ENCODE data around the gene RAB7B.
"Not testable (repeated sequence)": the region's sequence is repeated elsewhere in the genome, so short reads cannot be mapped to it uniquely, and the experiment has no call there.

RAB7B gene, protein sequence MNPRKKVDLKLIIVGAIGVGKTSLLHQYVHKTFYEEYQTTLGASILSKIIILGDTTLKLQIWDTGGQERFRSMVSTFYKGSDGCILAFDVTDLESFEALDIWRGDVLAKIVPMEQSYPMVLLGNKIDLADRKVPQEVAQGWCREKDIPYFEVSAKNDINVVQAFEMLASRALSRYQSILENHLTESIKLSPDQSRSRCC

DNA sequence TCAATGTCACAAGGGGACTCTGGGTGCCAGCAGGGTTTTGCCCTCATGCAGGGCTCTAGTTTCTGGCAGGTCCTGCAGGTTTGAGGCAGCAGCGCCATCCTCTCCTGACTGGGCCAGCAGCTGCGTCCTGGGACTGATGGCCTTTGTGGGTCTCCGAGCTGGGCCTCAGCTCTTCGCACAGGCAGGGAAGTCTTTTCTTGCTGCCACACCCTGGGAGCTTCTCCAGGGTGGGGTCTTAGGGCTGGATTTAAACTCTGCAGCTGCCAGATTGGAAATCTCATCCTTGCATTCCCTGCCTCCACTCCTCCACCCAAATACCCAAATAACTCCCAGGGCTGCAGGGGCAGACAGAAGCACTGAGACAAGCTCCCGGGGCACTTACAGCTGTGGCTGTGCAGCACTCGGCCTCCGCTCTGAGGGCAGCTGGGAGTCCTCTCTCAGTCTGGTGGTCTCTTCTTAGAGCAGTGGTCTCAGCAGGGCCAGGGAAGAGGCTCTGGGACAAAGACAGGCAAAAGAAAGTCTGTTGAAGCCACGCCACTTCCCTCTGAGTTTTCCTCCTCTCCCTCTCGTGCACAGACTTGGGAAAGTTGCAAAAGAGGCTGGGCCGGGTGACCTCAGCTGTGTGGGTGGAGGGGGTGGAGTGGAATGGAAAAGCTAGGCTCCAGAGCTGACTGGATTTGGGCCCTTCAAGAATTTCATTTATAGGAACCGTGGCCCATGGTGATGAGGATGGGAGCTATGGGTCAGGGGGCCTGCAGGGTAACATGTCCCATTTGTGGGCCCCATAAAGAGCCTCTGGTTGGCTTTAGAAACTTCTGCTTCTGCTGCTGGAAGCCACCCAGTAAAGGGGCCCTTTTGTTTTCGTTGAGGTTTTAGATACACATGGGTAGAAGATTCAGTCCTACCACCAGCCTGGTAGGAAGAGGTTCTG lies at the start of gene RAB7B:
TSS of gene RAB7B (minus strand) at position 525 of the 931 bp plus-strand sequence. CDS start 9,260 bp downstream, outside the sequence.
- FAIRE-seq, result no peak

DNA sequence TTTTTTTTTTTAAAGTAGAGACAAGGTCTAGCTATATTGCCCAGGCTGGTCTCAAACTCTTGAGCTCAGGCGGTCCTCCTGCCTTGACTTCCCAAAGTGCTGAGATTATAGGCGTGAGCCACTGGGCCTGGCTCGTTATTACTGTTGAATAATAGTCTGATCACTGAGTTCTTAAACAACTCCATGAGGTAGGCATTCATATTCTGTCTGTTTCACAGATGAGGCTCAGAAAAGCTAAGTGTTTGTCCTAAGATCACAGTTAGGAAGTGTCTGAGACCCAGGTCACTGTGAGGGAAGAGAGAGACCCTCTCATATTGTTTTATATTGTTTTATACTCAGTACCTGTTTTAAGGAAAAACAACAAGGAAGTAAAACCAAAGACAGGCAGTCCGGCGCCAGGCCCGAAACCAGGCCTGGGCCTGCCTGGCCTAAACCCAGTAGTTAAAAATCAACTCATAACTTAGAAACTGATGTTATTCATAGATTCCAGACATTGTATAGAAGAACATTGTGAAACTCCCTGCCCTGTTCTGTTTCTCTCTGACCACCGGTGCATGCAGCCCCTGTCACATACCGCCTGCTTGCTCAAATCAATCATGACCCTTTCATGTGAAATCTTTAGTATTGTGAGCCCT lies 49.2 kb upstream of the RAB7B start:
- FAIRE-seq, result not testable (repeated sequence)

DNA sequence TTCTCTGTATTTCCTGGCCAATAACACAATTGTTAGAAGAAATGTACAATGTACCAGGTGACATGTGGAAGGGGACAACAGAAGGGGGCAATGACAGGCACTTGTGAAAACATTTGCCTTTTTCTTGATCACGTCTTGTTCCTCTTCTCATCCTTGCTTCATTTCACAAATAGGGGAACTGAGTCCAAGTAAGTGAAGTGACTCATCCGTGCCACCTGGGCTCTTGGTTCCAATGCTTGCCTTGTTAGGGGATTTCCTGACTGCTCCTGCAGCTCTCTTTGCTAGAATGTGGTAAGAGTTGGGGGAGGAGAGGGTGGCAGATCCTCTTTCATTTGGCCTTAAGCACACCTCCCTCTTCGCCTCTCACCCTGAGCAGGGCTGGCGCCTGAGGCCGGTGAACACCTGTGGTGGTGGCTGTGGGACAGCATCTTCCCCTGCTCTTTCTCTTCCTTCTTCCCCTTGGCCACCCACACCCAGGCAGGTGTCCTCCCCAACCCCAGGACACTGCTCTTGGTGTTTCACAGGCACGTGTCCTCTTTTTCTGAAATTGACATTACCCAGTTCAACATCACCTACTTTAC lies 47.5 kb upstream of the RAB7B start:
- FAIRE-seq, result no peak

- FAIRE-seq, result no peak
These were observed 46.9 kb upstream of the RAB7B start for GRCh38 chr1:206049919-206050600.

- no peak for FAIRE-seq
These were observed 46.1 kb upstream of the RAB7B start for GRCh38 chr1:206049293-206049692.

- no peak for FAIRE-seq
These were observed 45.4 kb upstream of the RAB7B start for GRCh38 chr1:206048582-206048981.

DNA sequence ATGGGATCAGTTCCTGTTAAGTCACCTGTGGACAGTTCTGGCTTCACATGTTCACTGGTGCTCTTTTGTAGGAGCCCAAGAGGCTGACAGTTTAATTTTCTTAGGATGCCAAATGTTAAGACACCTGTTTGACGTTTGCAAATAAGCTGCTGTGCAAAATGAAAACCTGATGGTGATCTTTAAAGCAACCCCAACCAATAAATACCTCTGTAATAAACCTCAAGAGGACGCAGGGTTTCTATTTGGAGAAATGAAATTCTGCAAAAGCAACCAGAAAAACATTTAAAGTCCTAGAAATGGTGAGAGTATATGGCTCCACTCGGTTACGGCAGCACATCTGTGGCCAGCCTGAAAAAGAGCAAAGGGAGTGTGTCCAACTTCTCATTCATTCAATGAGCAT lies 44.1 kb upstream of the RAB7B start:
- FAIRE-seq, result no peak

DNA sequence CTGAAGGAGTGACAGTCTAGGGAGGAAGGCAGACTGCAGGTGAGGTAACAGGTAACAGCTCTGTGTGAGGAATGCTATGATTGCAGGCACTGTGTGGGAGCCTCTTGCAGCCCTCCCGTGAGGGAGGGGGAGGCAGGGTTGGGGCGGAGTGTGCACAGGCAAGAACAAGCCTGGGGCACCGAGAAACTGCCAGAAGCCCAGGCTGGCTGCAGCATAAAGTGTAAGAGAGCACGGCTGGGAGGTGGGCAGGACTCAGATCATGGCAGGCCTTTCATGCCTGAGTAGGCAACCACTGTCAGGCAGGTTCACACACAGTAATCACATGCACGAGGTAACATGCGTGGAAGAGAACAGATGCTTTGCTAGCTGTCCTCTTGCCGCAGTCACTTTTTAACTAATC lies 38.4 kb upstream of the RAB7B start:
- no peak for FAIRE-seq

- FAIRE-seq, result no peak
These were observed 37.1 kb upstream of the RAB7B start for GRCh38 chr1:206040328-206040727.

GRCh38 chr1:206039046-206039973 lies 36.1 kb upstream of the RAB7B start:
- no peak for FAIRE-seq

DNA sequence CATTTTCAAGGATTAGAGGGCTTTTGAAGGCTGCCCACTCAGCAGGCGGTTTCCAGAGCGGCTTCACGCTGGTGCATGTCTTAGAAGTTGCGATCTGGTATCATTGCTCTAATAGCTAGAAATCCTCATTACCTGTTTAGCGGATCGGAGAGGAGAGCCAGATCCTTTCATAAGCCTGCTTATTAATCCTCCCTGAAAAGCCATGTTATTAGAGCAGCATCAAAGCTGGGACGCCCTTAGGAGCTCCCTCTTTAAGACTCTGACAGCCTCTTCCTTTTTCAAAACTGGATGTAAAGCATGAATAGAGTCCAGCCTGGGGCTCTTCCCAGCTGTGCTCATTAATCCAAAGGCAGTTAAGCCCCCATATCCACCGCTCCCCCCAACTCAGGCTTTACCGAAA lies 34.4 kb upstream of the RAB7B start:
- no peak for FAIRE-seq

- no peak for FAIRE-seq
These were observed 33.7 kb upstream of the RAB7B start for GRCh38 chr1:206036663-206037455.

GRCh38 chr1:206035027-206035426 lies 31.8 kb upstream of the RAB7B start:
- no peak for FAIRE-seq

GRCh38 chr1:206032380-206033140 lies 29.4 kb upstream of the RAB7B start:
- FAIRE-seq, result no peak

DNA sequence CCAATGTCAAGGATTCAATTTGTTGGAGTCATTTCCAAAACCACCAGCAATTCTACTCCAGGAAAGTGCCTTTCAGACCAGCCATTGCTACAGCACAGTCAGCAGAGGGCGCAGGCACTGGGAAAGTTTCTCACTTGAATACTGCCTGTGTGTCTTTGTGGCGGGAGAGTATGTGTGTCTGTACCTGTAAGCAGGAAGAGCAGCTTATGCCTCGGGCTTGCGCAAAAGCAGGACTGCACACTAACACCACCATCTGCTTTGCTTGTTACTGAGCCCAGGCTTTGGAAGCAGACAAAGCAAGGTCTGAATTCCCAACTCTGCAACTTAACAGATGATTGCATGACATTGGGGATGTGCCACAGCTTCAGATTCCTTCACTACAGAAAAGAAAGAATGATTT lies 27.5 kb upstream of the RAB7B start:
- FAIRE-seq, result peak; percentile 48

DNA sequence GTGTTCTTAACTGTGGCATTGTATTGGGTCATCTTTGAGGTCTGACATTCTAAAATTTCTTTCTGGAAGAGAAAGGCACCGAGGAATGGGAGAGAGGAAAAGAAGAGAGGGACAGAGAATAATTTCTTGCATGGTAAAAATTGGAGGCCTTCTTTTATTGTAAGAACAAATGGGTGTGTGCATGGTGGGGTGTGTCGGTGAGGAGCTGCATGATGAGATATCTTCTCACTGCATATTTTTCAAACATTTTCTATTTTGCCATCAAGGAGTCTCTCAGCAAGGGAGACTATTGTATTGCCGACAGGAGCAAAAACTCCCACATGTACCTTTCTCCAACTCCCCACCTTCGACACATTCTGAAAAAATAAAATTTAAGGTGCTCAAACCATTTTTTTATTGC lies 27.0 kb upstream of the RAB7B start:
- no peak for FAIRE-seq

GRCh38 chr1:206029484-206029883 lies 26.3 kb upstream of the RAB7B start:
- no peak for FAIRE-seq

- no peak for FAIRE-seq
These were observed 22.2 kb upstream of the RAB7B start for GRCh38 chr1:206025283-206025820.

- FAIRE-seq, result no peak
These were observed 20.5 kb upstream of the RAB7B start, which contains the start of gene CTSE for GRCh38 chr1:206023695-206024094. Gene CTSE (minus strand): TSS chr1:206023895. CDS start chr1:206023791, 104 bp downstream.

DNA sequence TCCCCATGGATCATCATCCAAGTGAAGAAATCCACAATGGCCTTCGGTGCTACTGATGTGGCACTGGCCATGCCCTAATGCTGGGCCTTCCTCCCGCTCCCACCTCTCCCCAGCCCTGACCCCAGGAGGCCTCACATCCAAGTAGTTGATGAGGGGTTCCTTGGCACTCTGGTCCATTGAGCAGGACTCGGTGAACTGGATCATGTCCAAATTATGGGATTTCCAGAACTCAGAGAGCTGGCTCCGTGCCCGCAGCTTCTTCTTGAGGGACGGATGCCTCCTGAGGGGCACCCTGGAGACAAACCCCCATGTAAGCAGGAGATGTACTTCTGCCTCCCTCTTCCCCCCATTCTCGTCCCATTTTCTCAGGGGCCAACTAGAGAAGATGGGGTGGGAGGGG lies 19.6 kb upstream of the RAB7B start:
- no peak for FAIRE-seq

All from A204.1 (cell line).